ENCODE results near the gene BTNL3. TPM values are rescaled to one million over a fixed set of nuclear protein-coding genes. Genes with fewer than 3 reads are reported as not detected.

Gene BTNL3
- not detected in 5 replicates for total RNA-seq (2022; extraction: Qiagen RNA extraction)

GRCh38 chr5:180988592-180988991 lies at the start of gene BTNL3:
Gene BTNL3 (plus strand): TSS chr5:180988846. CDS start chr5:180989029, 183 bp downstream.

GRCh38 chr5:181039931-181040630 lies 51.4 kb downstream of the BTNL3 start, which contains the start of gene BTNL9:
Gene BTNL9 (plus strand): TSS chr5:181040266. CDS start chr5:181045490, 5,224 bp downstream.

Other genes with a start within 250 kb of the BTNL3 start
- gene OR2Y1, start 248.8 kb upstream of the BTNL3 start, total RNA-seq (2022; extraction: Qiagen RNA extraction) = not detected in 5 replicates
- gene MGAT1, start 186.0 kb upstream of the BTNL3 start, total RNA-seq (2022; extraction: Qiagen RNA extraction) = 76.3 to 88.5 TPM (median 86.7 TPM) in 5 replicates
- gene ZFP62, start 127.6 kb upstream of the BTNL3 start, total RNA-seq (2022; extraction: Qiagen RNA extraction) = 7.2 to 9.3 TPM (median 8.2 TPM) in 5 replicates
- gene BTNL8, start 89.7 kb upstream of the BTNL3 start, total RNA-seq (2022; extraction: Qiagen RNA extraction) = 0.06 TPM in 1 of 5 replicates, not detected in the others
- 0.70 to 1.1 TPM (median 0.84 TPM) in 5 replicates for gene BTNL9, start 51.4 kb downstream of the BTNL3 start, total RNA-seq (2022; extraction: Qiagen RNA extraction)
- gene OR2V1, start 142.3 kb downstream of the BTNL3 start, total RNA-seq (2022; extraction: Qiagen RNA extraction) = not detected in 5 replicates
- not detected in 5 replicates for gene OR2V2, start 158.7 kb downstream of the BTNL3 start, total RNA-seq (2022; extraction: Qiagen RNA extraction)
- 25.9 to 43.9 TPM (median 40.4 TPM) in 5 replicates for gene TRIM7, start 216.3 kb downstream of the BTNL3 start, total RNA-seq (2022; extraction: Qiagen RNA extraction)
- 21.3 to 28.0 TPM (median 27.3 TPM) in 5 replicates for gene TRIM41, start 234.4 kb downstream of the BTNL3 start, total RNA-seq (2022; extraction: Qiagen RNA extraction)

Measured in A549 treated with AZD2906 at 1 μM for 4 hours (cell line).